ENCODE results near the gene APOBR. TPM values are rescaled to one million over a fixed set of nuclear protein-coding genes. Genes with fewer than 3 reads are reported as not detected.
"Not testable (repeated sequence)": the region's sequence is repeated elsewhere in the genome, so short reads cannot be mapped to it uniquely, and the experiment has no call there.

APOBR gene
- total RNA-seq, 1 experiment from 2014 or later, result not detected

GRCh38 chr16:28531777-28532744 is 37.6 kb downstream of the APOBR start:
- Histone ChIP-seq H3K4me1 (no peaks in the 10 kb centered on the region), H3K27me3 (no peaks in the 10 kb centered on the region), H3K9me3 (replicated peaks) (no peaks in the 10 kb centered on the region), H3K36me3 (no peaks in the 10 kb centered on the region), H3K27ac (no peak overlapping the region), H3K4me3 (no peak overlapping the region)
- DNase-seq, result no peak

GRCh38 chr16:28532940-28533647 is 38.7 kb downstream of the APOBR start:
- DNase-seq, result no peak
- no peak overlapping the region for H3K27ac ChIP-seq

GRCh38 chr16:28534542-28535373 is 40.3 kb downstream of the APOBR start:
- Histone ChIP-seq H3K36me3 (no peaks in the 10 kb centered on the region), H3K27ac (no peak overlapping the region), H3K4me3 (no peak overlapping the region), H3K9me3 (replicated peaks) (no peaks in the 10 kb centered on the region), H3K27me3 (no peaks in the 10 kb centered on the region), H3K4me1 (no peaks in the 10 kb centered on the region)
- no peak for DNase-seq

More at GRCh38 chr16:28532940-28533647, 38.7 kb downstream of the APOBR start:
- no peaks in the 10 kb centered on the region for H3K4me1 ChIP-seq
- H3K4me3 ChIP-seq, result no peak overlapping the region
- H3K36me3 ChIP-seq, result no peaks in the 10 kb centered on the region
- H3K9me3 ChIP-seq (replicated peaks), result no peaks in the 10 kb centered on the region
- H3K27me3 ChIP-seq, result no peaks in the 10 kb centered on the region

- no peak overlapping the region for H3K4me3 ChIP-seq
These were observed 42.6 kb downstream of the APOBR start for GRCh38 chr16:28537076-28537475.

GRCh38 chr16:28537964-28538732 is 43.7 kb downstream of the APOBR start:
- Histone ChIP-seq H3K27ac (no peak overlapping the region), H3K4me1 (no peaks in the 10 kb centered on the region), H3K9me3 (replicated peaks) (no peaks in the 10 kb centered on the region), H3K27me3 (no peaks in the 10 kb centered on the region), H3K36me3 (no peaks in the 10 kb centered on the region), H3K4me3 (no peak overlapping the region)
- no peak for DNase-seq

More at GRCh38 chr16:28537076-28537475, 42.6 kb downstream of the APOBR start:
- H3K9me3 ChIP-seq (replicated peaks), result no peaks in the 10 kb centered on the region
- no peak overlapping the region for H3K27ac ChIP-seq
- H3K27me3 ChIP-seq, result no peaks in the 10 kb centered on the region
- DNase-seq, result no peak
- H3K36me3 ChIP-seq, result no peaks in the 10 kb centered on the region
- no peaks in the 10 kb centered on the region for H3K4me1 ChIP-seq

GRCh38 chr16:28538733-28539596 is 44.5 kb downstream of the APOBR start, which contains the start of gene NUPR1:
Gene NUPR1, minus strand, starts transcription at chr16:28538974. Its CDS starts 67 bp downstream, at chr16:28538907.
- H3K27ac ChIP-seq, result no peak within 1 kb of the TSS
- H3K36me3 ChIP-seq, result no peaks in the 10 kb centered on the region
- H3K4me3 ChIP-seq, result no peak within 1 kb of the TSS
- no peaks in the 10 kb centered on the region for H3K4me1 ChIP-seq
- H3K9me3 ChIP-seq (replicated peaks), result no peaks in the 10 kb centered on the region
- no peaks in the 10 kb centered on the region for H3K27me3 ChIP-seq
- DNase-seq, result peak in 1 of 2 experiments; percentile 14

- Histone ChIP-seq H3K4me1 (no peaks in the 10 kb centered on the region), H3K9me3 (replicated peaks) (no peaks in the 10 kb centered on the region), H3K36me3 (no peaks in the 10 kb centered on the region), H3K27me3 (no peaks in the 10 kb centered on the region; the same call in 1 of the 2 replicates), H3K27ac (no peak overlapping the region), H3K4me3 (no peak overlapping the region)
- no peak for DNase-seq
These were observed 45.9 kb downstream of the APOBR start for GRCh38 chr16:28540346-28540745.

GRCh38 chr16:28542646-28543045 is 48.2 kb downstream of the APOBR start:
- Histone ChIP-seq H3K4me1 (no peaks in the 10 kb centered on the region), H3K27me3 (no peaks in the 10 kb centered on the region; the same call in 1 of the 2 replicates), H3K4me3 (no peak overlapping the region), H3K9me3 (replicated peaks) (no peaks in the 10 kb centered on the region), H3K36me3 (no peaks in the 10 kb centered on the region), H3K27ac (no peak overlapping the region)
- no peak for DNase-seq

GRCh38 chr16:28543072-28543471 is 48.6 kb downstream of the APOBR start:
- no peaks in the 10 kb centered on the region; the same call in 1 of the 2 replicates for H3K27me3 ChIP-seq
- H3K27ac ChIP-seq, result no peak overlapping the region
- H3K4me3 ChIP-seq, result no peak overlapping the region
- DNase-seq, result no peak
- H3K9me3 ChIP-seq (replicated peaks), result no peaks in the 10 kb centered on the region
- H3K4me1 ChIP-seq, result no peaks in the 10 kb centered on the region
- H3K36me3 ChIP-seq, result no peaks in the 10 kb centered on the region

GRCh38 chr16:28544998-28545397 is 50.6 kb downstream of the APOBR start:
- Histone ChIP-seq H3K9me3 (replicated peaks) (no peaks in the 10 kb centered on the region), H3K4me3 (no peak overlapping the region), H3K27ac (no peak overlapping the region), H3K4me1 (no peaks in the 10 kb centered on the region), H3K27me3 (no peaks in the 10 kb centered on the region; the same call in 1 of the 2 replicates), H3K36me3 (no peaks in the 10 kb centered on the region)
- DNase-seq, result no peak

- not testable (repeated sequence) for H3K27me3 ChIP-seq; H3K27ac ChIP-seq; H3K4me1 ChIP-seq; DNase-seq; H3K36me3 ChIP-seq; H3K4me3 ChIP-seq; H3K9me3 ChIP-seq (replicated peaks)
These were observed 51.5 kb downstream of the APOBR start for GRCh38 chr16:28545964-28546363.

GRCh38 chr16:28546626-28547025 is 52.2 kb downstream of the APOBR start:
- no peak for DNase-seq
- H3K27me3 ChIP-seq, result no peaks in the 10 kb centered on the region; the same call in 1 of the 2 replicates
- no peak overlapping the region for H3K4me3 ChIP-seq
- H3K4me1 ChIP-seq, result no peaks in the 10 kb centered on the region
- no peaks in the 10 kb centered on the region for H3K9me3 ChIP-seq (replicated peaks)
- H3K36me3 ChIP-seq, result no peaks in the 10 kb centered on the region
- H3K27ac ChIP-seq, result no peak overlapping the region

GRCh38 chr16:28548306-28548802 is 53.9 kb downstream of the APOBR start:
- Histone ChIP-seq H3K4me1 (no peaks in the 10 kb centered on the region), H3K4me3 (no peak overlapping the region), H3K27ac (no peak overlapping the region), H3K9me3 (replicated peaks) (no peaks in the 10 kb centered on the region), H3K36me3 (no peaks in the 10 kb centered on the region), H3K27me3 (no peaks in the 10 kb centered on the region; the same call in 1 of the 2 replicates)
- no peak for DNase-seq

Data from SJCRH30 (cell line).